Cardiac fibroblast (primary cell): ENCODE data around the gene DPF1.

Experiments used
- DNase-seq, 2 donors: peaks; one replicate each; pipeline versions ENCODE4 v3.0.0 to v3.0.0-alpha.2; 2010; ENCODE audit warnings: low read depth in 2 of 2
- H3K4me3 ChIP-seq, 2 donors: replicated peaks in 1 of 2; 1 replicate in 1 of 2; 2 replicates in 1 of 2; pipeline ENCODE4 v1.5.1; 2011; ENCODE audit warnings: low read depth in 2 of 2, low read length in 2 of 2, mild to moderate bottlenecking in 2 of 2, moderate library complexity in 1 of 2
- TF ChIP-seq, protein P1 (sequence below): IDR thresholded peaks from one replicate; pipeline ENCODE4 v1.5.1; 2011; ENCODE audit warnings: low read depth, mild to moderate bottlenecking, low read length, inconsistent platforms

Gene DPF1

GRCh38 chr19:38197937-38198704, 25.9 kb downstream of the DPF1 start:
- DNase-seq = no peak
- no peak overlapping the region for H3K4me3 ChIP-seq
- TF ChIP-seq, protein P1, sequence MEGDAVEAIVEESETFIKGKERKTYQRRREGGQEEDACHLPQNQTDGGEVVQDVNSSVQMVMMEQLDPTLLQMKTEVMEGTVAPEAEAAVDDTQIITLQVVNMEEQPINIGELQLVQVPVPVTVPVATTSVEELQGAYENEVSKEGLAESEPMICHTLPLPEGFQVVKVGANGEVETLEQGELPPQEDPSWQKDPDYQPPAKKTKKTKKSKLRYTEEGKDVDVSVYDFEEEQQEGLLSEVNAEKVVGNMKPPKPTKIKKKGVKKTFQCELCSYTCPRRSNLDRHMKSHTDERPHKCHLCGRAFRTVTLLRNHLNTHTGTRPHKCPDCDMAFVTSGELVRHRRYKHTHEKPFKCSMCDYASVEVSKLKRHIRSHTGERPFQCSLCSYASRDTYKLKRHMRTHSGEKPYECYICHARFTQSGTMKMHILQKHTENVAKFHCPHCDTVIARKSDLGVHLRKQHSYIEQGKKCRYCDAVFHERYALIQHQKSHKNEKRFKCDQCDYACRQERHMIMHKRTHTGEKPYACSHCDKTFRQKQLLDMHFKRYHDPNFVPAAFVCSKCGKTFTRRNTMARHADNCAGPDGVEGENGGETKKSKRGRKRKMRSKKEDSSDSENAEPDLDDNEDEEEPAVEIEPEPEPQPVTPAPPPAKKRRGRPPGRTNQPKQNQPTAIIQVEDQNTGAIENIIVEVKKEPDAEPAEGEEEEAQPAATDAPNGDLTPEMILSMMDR = no peak

- H3K4me3 ChIP-seq = no peak overlapping the region
- no peak for DNase-seq
- TF ChIP-seq, protein P1 = no peak
These were observed 26.9 kb downstream of the DPF1 start for GRCh38 chr19:38196948-38197656.

DNA sequence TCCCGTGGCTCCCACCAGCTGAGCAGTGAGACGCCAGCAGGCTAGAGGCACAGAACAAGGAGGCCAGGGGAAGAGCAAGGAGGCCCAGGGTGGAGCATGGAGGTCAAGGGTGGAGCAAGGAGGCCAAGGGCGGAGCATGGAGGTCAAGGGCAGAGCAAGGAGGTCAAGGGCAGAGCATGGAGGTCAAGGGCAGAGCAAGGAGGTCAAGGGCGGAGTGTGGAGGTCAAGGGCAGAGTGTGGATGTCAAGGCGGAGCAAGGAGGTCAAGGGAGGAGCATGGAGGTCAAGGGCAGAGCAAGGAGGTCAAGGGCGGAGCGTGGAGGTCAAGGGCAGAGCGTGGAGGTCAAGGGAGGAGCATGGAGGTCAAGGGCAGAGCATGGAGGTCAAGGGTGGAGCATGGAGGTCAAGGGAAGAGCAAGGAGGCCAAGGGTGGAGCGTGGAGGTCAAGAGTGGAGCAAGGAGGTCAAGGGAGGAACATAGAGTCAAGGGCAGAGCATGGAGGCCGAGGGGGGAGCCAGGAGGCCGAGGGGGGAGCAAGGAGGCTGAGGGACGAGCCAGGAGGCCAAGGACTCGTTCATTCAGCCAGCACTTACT, 27.7 kb downstream of the DPF1 start:
- TF ChIP-seq, protein P1 = no peak
- DNase-seq = no peak
- H3K4me3 ChIP-seq = no peak overlapping the region

- TF ChIP-seq, protein P1 = no peak
- DNase-seq = no peak
These were observed 28.8 kb downstream of the DPF1 start for GRCh38 chr19:38195237-38195636.

DNA sequence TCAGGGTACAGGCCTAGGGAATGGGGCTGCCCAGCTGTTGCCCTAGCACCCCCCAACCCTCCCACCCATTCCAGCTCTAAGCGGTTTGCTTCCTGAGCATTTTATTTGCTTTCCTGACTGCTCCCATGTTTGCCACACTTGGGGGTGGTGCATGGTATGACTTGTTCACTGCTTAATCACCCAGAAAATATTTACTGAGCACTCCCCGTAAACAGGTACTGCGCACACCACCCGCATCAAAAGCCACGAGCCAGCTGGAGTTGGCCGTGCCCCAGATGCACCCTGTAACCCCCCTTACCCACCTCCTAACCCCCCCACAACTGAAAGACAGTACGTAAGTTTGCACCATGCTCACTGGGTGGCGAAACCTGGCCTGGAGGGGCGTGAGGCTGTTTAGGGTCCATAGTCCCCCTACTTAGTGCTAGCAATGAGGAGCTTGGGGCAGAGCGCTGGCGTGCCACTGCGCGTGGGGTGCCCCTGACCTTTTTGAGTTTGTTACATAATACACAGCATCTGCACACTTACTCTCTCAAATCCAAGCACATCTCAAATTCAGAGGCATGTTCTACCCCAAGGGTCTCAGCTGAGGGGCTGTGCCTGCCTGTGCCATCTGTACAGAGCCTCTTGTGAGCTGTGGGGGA, 29.8 kb downstream of the DPF1 start:
- no peak for DNase-seq
- TF ChIP-seq, protein P1 = no peak
- H3K4me3 ChIP-seq = no peak overlapping the region

More at GRCh38 chr19:38195237-38195636, 28.8 kb downstream of the DPF1 start:
- H3K4me3 ChIP-seq = no peak overlapping the region

DNA sequence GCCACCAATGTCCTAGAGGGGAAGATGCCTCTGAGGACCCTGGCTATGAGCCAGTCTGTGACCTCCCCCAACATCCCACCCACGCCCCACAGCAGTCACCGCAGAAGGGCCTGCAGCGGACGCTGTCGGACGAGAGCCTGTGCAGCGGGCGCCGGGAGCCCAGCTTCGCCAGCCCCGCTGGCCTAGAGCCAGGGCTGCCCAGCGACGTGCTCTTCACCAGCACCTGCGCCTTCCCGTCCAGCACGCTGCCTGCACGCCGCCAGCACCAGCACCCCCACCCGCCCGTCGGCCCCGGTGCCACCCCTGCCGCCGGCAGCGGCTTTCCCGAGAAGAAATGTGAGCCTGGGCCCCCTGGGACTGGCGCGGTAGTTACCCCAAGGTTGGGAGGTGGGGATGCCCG, 30.6 kb downstream of the DPF1 start:
- TF ChIP-seq, protein P1 = no peak

More for the DNA sequence above, 30.6 kb downstream of the DPF1 start:
- DNase-seq = no peak
- H3K4me3 ChIP-seq = no peak overlapping the region
